Esophagus (tissue), 2 donors: Measurements from ENCODE around the gene RNU5B-1. TPM values are rescaled to one million over a fixed set of nuclear protein-coding genes. Genes with fewer than 3 reads are reported as not detected.
"Not testable (repeated sequence)": the region's sequence is repeated elsewhere in the genome, so short reads cannot be mapped to it uniquely, and the experiment has no call there.

ENCODE experiments used
- H3K27ac ChIP-seq, 2 donors: one replicate each; pipeline ENCODE4 v1.5.1; 2013; ENCODE audit warnings: low read depth in 2 of 2, mild to moderate bottlenecking in 2 of 2, inconsistent platforms in 1 of 2, low read length in 1 of 2, moderate library complexity in 1 of 2
- H3K27me3 ChIP-seq, 2 donors: one replicate each; pipeline ENCODE4 v1.6.1; 2013; ENCODE audit warnings: low read length in 2 of 2, control low read depth in 1 of 2, mild to moderate bottlenecking in 1 of 2; ENCODE audit not compliant: insufficient read depth in 2 of 2, control insufficient read depth in 1 of 2
- H3K36me3 ChIP-seq, 2 donors: one replicate each; pipeline ENCODE4 v1.6.1; 2013; ENCODE audit warnings: low read length in 1 of 2; ENCODE audit not compliant: control insufficient read depth in 2 of 2, insufficient read depth in 2 of 2
- H3K4me1 ChIP-seq, 2 donors: one replicate each; pipeline ENCODE4 v1.6.1; 2013; ENCODE audit warnings: low read length in 1 of 2; ENCODE audit not compliant: control insufficient read depth in 2 of 2, insufficient read depth in 2 of 2
- H3K4me3 ChIP-seq, 2 donors: one replicate each; pipeline ENCODE4 v1.5.1; 2013; ENCODE audit warnings: low read length in 2 of 2, mild to moderate bottlenecking in 2 of 2, low read depth in 1 of 2, moderate library complexity in 1 of 2
- H3K9me3 ChIP-seq, 2 donors: one replicate each; pipeline ENCODE4 v1.6.1; 2013; ENCODE audit warnings: mild to moderate bottlenecking in 2 of 2, low read depth in 1 of 2, low read length in 1 of 2, moderate library complexity in 1 of 2; ENCODE audit not compliant: control insufficient read depth in 2 of 2, insufficient read depth in 1 of 2
- WGBS, 2 donors: extraction: QIAGEN DNeasy Blood & Tissue Kit; methylation state at CpG; one replicate each; pipeline ENCODE4 v1.1.7; 2013; 5-methylcytosine and 5-hydroxymethylcytosine counted together
- polyA plus RNA-seq, 2 donors: library from polyadenylated mRNA; stranded (reverse); fragments of 200-250 nt; gene quantifications; one replicate each; pipeline ENCODE4 v1.2.3, GENCODE V29; 2013
- donor health status: healthy with polysubstance abuse.
- donor health status: Bipolar disorder and iron deficiency.

Gene RNU5B-1
- polyA plus RNA-seq, 2 donors = not detected

DNA sequence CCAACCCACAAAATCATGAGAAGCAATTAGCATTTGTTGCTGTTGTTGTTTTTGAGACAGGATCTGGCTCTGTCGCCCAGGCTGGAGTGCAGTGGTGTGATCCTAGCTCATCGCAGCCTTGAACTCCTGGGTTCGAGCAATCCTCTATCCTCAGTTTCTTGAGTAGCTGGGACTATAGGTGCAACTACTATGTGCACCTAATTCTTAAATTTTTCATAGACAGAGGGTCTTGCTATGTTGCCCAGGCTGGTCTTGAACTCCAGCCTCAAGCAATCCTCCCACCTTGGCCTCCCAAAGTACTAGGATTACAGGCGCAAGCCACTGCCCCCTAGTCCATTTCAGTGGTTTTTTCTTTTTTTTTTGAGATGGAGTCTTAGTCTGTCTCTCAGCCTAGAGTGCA is 36.1 kb upstream of the RNU5B-1 start:
- Histone ChIP-seq H3K27ac (no peak overlapping the region), H3K4me1 (no peaks in the 10 kb centered on the region), H3K9me3 (no peaks in the 10 kb centered on the region), H3K36me3 (peaks cover 0 to 9% of the 10 kb centered on the region in 2 donors), H3K27me3 (no peaks in the 10 kb centered on the region), H3K4me3 (no peak overlapping the region)
- 97% methylated on average over 4 of the region's 4 CpGs for WGBS, 2 donors

- H3K27ac ChIP-seq = peak overlapping the region in 1 of 2 donors; percentile 13
- H3K4me3 ChIP-seq, H3K9me3 ChIP-seq, H3K27me3 ChIP-seq, H3K36me3 ChIP-seq, H3K4me1 ChIP-seq: not testable (repeated sequence)
- WGBS, 2 donors = 48 to 51% methylated on average over 15 of the region's 15 CpGs
These were observed 33.5 kb upstream of the RNU5B-1 start for GRCh38 chr15:65270811-65271545.

DNA sequence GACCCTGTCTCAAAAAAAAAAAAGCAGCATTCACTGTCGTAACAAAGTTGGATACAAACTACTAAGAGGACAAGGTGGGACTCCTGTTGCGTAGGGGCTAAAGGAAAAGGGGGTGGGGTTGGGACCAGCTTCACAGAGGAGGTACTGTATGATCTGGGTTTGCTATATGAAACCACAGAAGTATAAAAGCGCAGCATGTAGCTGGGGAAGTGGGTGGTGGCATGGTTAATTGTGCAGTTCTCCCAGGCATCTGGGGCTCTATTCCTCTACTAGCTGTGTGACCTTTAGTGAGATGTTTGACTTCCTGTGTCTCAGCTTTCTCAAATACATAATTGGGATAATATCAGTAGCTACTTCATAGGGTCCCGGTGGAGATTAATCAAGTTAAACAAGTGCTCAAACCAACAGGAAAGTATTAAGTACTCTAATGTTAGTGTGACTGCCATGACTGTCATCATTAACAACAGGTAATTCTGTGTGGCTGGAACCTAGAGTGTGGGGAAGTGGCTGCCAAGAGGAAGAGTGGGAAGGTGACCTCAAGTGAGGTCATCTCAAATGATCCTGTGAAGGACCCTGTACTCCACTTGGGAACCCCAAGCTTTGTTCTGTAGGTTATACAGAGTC is 29.3 kb upstream of the RNU5B-1 start:
- no peaks in the 10 kb centered on the region for H3K27me3 ChIP-seq
- no peaks in the 10 kb centered on the region for H3K4me1 ChIP-seq

GRCh38 chr15:65275728-65276126 is 28.8 kb upstream of the RNU5B-1 start:
- Histone ChIP-seq H3K27me3 (no peaks in the 10 kb centered on the region), H3K9me3 (no peaks in the 10 kb centered on the region), H3K36me3 (peaks cover 0 to 5% of the 10 kb centered on the region in 2 donors), H3K27ac (no peak overlapping the region), H3K4me1 (no peaks in the 10 kb centered on the region), H3K4me3 (no peak overlapping the region)
- WGBS, 2 donors = 60 to 63% methylated on average over 2 of the region's 2 CpGs

More for the DNA sequence above, 29.3 kb upstream of the RNU5B-1 start:
- Histone ChIP-seq H3K36me3 (peaks cover 0 to 5% of the 10 kb centered on the region in 2 donors), H3K4me3 (no peak overlapping the region), H3K27ac (no peak overlapping the region), H3K9me3 (no peaks in the 10 kb centered on the region)
- 79 to 83% methylated on average over 4 of the region's 4 CpGs for WGBS, 2 donors

GRCh38 chr15:65277015-65277414 is 27.5 kb upstream of the RNU5B-1 start:
- WGBS, 2 donors = 69 to 80% methylated on average over 1 of the region's 1 CpG
- no peak overlapping the region for H3K4me3 ChIP-seq

DNA sequence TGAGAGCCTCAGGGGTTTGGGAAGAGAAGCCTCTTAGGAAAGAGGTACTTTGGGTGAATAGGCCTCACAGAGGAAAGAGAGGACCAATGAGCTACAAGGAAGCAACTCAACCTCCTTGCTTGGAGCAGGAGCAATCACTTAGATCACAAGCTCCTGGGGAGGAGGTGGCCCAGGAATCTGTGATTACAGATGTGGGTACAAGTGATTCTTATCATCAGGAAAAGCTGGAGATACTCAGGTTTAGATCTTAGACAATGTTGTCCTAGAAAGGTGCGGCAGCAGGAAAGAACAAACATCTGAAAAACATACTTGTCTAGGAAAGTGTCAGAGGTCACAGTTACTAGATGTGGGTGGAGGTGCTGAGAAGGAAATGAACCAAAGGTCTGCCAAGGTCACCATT is 26.0 kb upstream of the RNU5B-1 start:
- Histone ChIP-seq H3K9me3 (no peaks in the 10 kb centered on the region), H3K4me3 (no peak overlapping the region), H3K36me3 (peaks cover 0 to 5% of the 10 kb centered on the region in 2 donors), H3K4me1 (no peaks in the 10 kb centered on the region), H3K27ac (no peak overlapping the region), H3K27me3 (no peaks in the 10 kb centered on the region)
- 73 to 87% methylated on average over 1 of the region's 1 CpG for WGBS, 2 donors

More at GRCh38 chr15:65277015-65277414, 27.5 kb upstream of the RNU5B-1 start:
- Histone ChIP-seq H3K27me3 (no peaks in the 10 kb centered on the region), H3K4me1 (no peaks in the 10 kb centered on the region), H3K9me3 (no peaks in the 10 kb centered on the region), H3K36me3 (peaks cover 0 to 5% of the 10 kb centered on the region in 2 donors), H3K27ac (no peak overlapping the region)

- Histone ChIP-seq H3K36me3 (no peaks in the 10 kb centered on the region), H3K4me3 (peak overlapping the region; percentile 63 to 65), H3K9me3 (no peaks in the 10 kb centered on the region), H3K27me3 (no peaks in the 10 kb centered on the region), H3K4me1 (peaks cover 0 to 2% of the 10 kb centered on the region in 2 donors), H3K27ac (peak overlapping the region; percentile 85 to 87)
- WGBS, 2 donors = 71 to 73% methylated on average over 10 of the region's 10 CpGs
These were observed 19.0 kb upstream of the RNU5B-1 start for GRCh38 chr15:65285291-65286068.

- Histone ChIP-seq H3K36me3 (no peaks in the 10 kb centered on the region), H3K9me3 (no peaks in the 10 kb centered on the region), H3K4me1 (peaks cover 0 to 2% of the 10 kb centered on the region in 2 donors), H3K27me3 (no peaks in the 10 kb centered on the region), H3K4me3 (peak overlapping the region; percentile 63 to 65), H3K27ac (peak overlapping the region; percentile 85 to 87)
- 0% methylated on average over 50 to 52 of the region's 52 CpGs for WGBS, 2 donors
These were observed 18.3 kb upstream of the RNU5B-1 start for GRCh38 chr15:65286069-65286703.
